Stimulated activated CD8-positive, alpha-beta memory T cell treated with anti-CD3 and anti-CD28 coated beads, Interleukin-7, amount 100 ng/mL, for 48 hours (primary cell): ENCODE measurements around the gene ZNF443.
"Not testable (repeated sequence)": the region's sequence is repeated elsewhere in the genome, so short reads cannot be mapped to it uniquely, and the experiment has no call there.

ENCODE experiments used
- DNase-seq, 2 donors: peaks; one replicate each; pipeline ENCODE4 v3.0.0-alpha.2; 2020; ENCODE audit warnings: low read depth in 1 of 2; ENCODE audit errors: extremely low read depth in 1 of 2

ZNF443 gene

GRCh38 chr19:12440541-12441316 lies at the start of gene ZNF443:
ZNF443 (minus strand) TSS chr19:12441021; CDS start chr19:12440914, 107 bp downstream.
- peak; percentile 96 to 99 for DNase-seq

- not testable (repeated sequence) for DNase-seq
These were observed 45.5 kb upstream of the ZNF443 start for GRCh38 chr19:12486265-12486783.

GRCh38 chr19:12485571-12485970 lies 44.8 kb upstream of the ZNF443 start:
- DNase-seq = no peak

GRCh38 chr19:12485052-12485416 lies 44.2 kb upstream of the ZNF443 start:
- DNase-seq = no peak

- peak; percentile 74 to 79 for DNase-seq
These were observed 43.7 kb upstream of the ZNF443 start, which contains the start of gene ZNF709 for GRCh38 chr19:12484371-12485051. ZNF709 (minus strand) TSS chr19:12484816; CDS start chr19:12484657, 159 bp downstream.

GRCh38 chr19:12484011-12484370 lies 43.2 kb upstream of the ZNF443 start:
- DNase-seq = no peak

GRCh38 chr19:12482509-12482886 lies 41.7 kb upstream of the ZNF443 start:
- DNase-seq = no peak

GRCh38 chr19:12481781-12482508 lies 41.1 kb upstream of the ZNF443 start:
- no peak for DNase-seq

GRCh38 chr19:12478234-12478941 lies 37.6 kb upstream of the ZNF443 start:
- no peak for DNase-seq

GRCh38 chr19:12467651-12468050 lies 26.8 kb upstream of the ZNF443 start:
- DNase-seq = not testable (repeated sequence)

- DNase-seq = no peak
These were observed 24.4 kb upstream of the ZNF443 start for GRCh38 chr19:12465211-12465610.

GRCh38 chr19:12464769-12465168 lies 23.9 kb upstream of the ZNF443 start:
- DNase-seq = no peak

GRCh38 chr19:12464139-12464538 lies 23.3 kb upstream of the ZNF443 start:
- not testable (repeated sequence) for DNase-seq

GRCh38 chr19:12453495-12453894 lies 12.7 kb upstream of the ZNF443 start:
- no peak for DNase-seq

- no peak for DNase-seq
These were observed 10.0 kb upstream of the ZNF443 start for GRCh38 chr19:12450844-12451243.

- DNase-seq = no peak
These were observed 8.0 kb upstream of the ZNF443 start for GRCh38 chr19:12448808-12449207.

GRCh38 chr19:12439686-12440540 lies 908 bp downstream of the ZNF443 start:
- peak; percentile 40 to 63 for DNase-seq

GRCh38 chr19:12430726-12431299 lies 10.0 kb downstream of the ZNF443 start:
- not testable (repeated sequence) for DNase-seq

- no peak for DNase-seq
These were observed 14.9 kb downstream of the ZNF443 start for GRCh38 chr19:12425888-12426274.
